GM10266 (cell line): ENCODE data around the gene ARL8A.

Experiments
- DNase-seq: peaks from one replicate; pipeline ENCODE4 v3.0.0; 2012; ENCODE audit errors: extremely low spot score
- TF ChIP-seq, protein P1 (sequence below): IDR thresholded peaks from 2 replicates; pipeline ENCODE4 v1.5.1; 2012; ENCODE audit warnings: mild to moderate bottlenecking, low read depth; ENCODE audit not compliant: control insufficient read depth, insufficient read depth; ENCODE audit errors: missing control alignments

The ARL8A gene

DNA sequence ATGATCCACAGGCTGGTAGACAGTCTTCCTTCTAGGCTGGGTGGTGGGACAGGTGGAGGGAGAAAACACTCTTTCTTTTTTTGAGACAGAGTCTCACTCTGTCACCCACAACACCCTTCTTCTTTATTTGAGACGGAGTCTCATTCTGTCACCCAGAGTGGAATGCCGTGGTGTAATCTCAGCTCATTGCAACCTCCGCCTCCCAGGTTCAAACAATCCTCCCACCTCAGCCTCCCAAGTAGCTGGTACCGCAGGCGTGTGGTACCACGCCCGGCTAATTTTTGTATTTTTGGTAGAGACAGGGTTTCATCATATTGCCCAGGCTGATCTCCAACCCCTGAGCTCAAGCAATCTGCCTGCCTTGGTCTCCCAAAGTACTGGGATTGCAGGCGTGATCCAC is 18.9 kb downstream of the ARL8A start:
- TF ChIP-seq, protein P1, sequence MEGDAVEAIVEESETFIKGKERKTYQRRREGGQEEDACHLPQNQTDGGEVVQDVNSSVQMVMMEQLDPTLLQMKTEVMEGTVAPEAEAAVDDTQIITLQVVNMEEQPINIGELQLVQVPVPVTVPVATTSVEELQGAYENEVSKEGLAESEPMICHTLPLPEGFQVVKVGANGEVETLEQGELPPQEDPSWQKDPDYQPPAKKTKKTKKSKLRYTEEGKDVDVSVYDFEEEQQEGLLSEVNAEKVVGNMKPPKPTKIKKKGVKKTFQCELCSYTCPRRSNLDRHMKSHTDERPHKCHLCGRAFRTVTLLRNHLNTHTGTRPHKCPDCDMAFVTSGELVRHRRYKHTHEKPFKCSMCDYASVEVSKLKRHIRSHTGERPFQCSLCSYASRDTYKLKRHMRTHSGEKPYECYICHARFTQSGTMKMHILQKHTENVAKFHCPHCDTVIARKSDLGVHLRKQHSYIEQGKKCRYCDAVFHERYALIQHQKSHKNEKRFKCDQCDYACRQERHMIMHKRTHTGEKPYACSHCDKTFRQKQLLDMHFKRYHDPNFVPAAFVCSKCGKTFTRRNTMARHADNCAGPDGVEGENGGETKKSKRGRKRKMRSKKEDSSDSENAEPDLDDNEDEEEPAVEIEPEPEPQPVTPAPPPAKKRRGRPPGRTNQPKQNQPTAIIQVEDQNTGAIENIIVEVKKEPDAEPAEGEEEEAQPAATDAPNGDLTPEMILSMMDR = no peak
- no peak for DNase-seq

- TF ChIP-seq, protein P1 = no peak
- DNase-seq = no peak
Observed at GRCh38 chr1:202124142-202124541, 20.4 kb downstream of the ARL8A start.

- TF ChIP-seq, protein P1 = no peak
- DNase-seq = no peak
Observed at GRCh38 chr1:202123336-202123813, 21.2 kb downstream of the ARL8A start.

DNA sequence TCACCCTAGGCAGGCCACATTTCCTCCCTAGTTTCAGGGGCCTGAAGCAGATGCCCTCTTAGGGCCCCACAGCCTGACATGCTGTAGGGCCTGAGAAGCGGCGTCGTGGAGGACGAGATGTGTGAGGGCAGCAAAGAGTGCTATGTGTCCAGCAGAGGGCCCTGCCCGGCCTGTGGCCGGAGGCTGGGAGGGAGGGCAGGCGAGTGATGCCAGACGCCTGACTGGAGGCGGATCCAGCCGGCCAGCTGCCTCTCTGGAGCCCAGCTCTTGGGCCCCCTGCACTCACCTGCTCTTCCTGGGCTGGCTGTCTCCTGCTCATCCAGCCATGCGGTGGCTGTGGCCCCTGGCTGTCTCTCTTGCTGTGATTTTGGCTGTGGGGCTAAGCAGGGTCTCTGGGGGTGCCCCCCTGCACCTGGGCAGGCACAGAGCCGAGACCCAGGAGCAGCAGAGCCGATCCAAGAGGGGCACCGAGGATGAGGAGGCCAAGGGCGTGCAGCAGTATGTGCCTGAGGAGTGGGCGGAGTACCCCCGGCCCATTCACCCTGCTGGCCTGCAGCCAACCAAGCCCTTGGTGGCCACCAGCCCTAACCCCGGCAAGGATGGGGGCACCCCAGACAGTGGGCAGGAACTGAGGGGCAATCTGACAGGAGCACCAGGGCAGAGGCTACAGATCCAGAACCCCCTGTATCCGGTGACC is 21.8 kb downstream of the ARL8A start, which contains the start of gene GPR37L1:
Gene GPR37L1, plus strand, starts transcription at position 279 of the 697 bp plus-strand sequence. Its CDS starts 47 bp downstream, at position 326.
- no peak for DNase-seq
- TF ChIP-seq, protein P1 = no peak

- TF ChIP-seq, protein P1 = no peak
- no peak for DNase-seq
Observed at GRCh38 chr1:202121006-202121405, 23.5 kb downstream of the ARL8A start.

GRCh38 chr1:202117898-202118371 is 26.6 kb downstream of the ARL8A start:
- TF ChIP-seq, protein P1 = no peak
- DNase-seq = no peak

DNA sequence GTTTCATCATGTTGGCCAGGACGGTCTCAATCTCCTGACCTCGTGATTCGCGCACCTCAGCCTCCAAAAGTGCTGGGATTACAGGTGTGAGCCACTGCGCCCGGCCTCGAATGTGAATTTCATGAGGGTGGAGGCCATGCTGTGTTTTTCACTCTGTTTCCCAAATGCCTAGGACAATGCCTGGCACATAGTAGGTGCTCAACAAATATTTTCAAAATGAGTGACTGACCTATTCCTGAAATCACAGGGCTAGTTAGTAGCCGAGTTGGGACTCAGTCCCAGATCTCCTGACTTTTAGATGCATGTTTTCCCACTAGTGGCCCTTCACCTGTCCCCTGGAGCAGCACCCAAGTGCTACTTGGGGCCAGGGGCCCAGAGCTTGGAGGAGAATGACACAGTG is 28.2 kb downstream of the ARL8A start:
- DNase-seq = no peak
- TF ChIP-seq, protein P1 = no peak
